Epithelial cell of prostate (primary cell): Measurements from ENCODE around the gene AFDN.

ENCODE experiments used
- DNase-seq: peaks from one replicate; pipeline ENCODE4 v3.0.0-alpha.2; 2011; ENCODE audit warnings: low read depth, low spot score
- H3K27ac ChIP-seq: fragments of 450-650 bp; 2 replicates; pipeline ENCODE4 v1.5.1; 2017; ENCODE audit warnings: mild to moderate bottlenecking

Gene AFDN

DNA sequence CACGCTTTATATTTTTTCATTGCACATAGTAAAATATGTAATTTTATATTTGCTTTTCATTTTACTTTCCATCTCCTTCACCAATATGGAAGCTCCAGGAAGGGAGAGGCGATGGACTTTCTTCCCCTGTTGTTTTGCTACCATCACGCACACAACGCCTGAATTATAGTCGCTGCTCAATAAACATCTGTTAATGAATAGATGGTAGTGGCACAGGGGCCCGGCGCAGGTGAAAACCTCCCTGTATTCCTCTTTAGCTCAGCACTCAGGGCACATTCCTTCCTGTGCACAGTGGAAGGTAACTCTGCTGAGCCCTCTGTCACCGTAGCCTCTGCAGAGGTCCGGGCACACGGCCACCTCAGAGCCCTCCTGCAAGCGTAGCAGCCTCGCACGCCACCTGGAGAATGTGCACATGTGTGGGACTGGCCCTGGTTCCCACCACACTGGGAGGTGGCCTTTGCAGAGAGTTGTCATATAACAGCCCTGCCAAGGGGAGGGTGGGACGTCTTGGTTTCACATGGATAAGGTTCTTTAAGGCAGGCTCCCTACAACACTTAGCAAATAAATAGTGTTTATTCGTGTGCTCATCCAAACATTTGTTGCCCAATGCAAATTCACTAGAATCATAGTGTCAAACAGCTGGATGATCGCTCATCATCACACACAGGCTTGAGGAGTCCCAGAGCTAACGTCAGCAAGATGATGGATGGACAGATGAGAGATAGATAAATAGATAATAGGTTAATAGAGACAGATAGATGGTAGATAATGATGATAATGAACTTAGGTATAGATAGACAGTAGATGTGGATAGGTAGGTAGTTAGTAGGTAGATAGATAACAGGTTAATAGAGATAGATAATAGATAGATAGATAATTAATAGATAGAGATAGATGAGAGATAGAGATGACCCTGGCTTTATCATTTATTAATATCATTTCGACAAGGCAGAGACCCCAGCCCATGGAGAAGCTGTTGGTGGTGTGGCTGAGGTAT is 32.3 kb upstream of the AFDN start:
- no peak overlapping the region for H3K27ac ChIP-seq
- no peak for DNase-seq

GRCh38 chr6:167795321-167795811 is 31.3 kb upstream of the AFDN start:
- H3K27ac ChIP-seq = no peak overlapping the region
- DNase-seq = no peak

DNA sequence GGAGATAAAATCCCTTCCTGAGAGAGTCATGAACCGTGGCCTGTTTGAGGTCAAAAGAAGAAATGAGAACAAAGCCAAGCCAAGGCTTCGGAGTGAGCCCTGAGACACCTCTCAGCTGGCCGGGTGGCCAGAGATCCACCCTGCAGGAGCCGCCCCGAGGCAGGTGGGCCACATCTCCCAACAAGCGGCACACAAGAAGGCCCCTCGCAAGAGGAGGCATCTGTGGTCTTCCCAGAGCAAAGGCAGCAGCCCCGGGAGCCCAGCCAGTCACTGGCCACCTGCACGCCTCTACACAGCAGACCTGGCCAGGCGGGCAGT is 30.9 kb upstream of the AFDN start:
- no peak for DNase-seq
- no peak overlapping the region for H3K27ac ChIP-seq

GRCh38 chr6:167796192-167796981 is 30.3 kb upstream of the AFDN start:
- no peak for DNase-seq
- no peak overlapping the region for H3K27ac ChIP-seq

DNA sequence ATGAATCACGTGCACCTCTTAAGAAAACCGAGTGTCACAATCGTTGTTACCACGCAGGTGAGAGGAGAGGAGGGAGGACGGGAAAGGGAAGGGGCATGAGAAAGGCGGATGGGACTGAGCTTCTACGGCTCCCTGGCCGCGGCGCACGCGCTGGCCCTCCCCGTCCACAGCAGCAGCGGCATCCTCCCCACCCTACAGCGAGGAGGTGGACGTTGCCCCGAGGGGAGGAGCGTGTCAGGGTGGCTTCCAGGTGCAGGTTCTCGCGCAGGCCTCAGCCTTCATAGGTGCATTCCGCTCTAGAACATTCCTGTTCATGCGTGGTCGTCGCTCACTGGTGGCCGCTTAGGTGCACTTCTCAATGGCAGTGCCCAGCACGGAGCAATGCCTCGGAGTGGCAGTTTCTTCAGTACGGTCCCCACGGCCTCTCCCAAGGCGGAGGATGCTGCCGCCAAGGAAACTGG is 29.7 kb upstream of the AFDN start:
- no peak for DNase-seq
- H3K27ac ChIP-seq = no peak overlapping the region

GRCh38 chr6:167797476-167798265 is 29.0 kb upstream of the AFDN start:
- H3K27ac ChIP-seq = no peak overlapping the region
- no peak for DNase-seq

DNA sequence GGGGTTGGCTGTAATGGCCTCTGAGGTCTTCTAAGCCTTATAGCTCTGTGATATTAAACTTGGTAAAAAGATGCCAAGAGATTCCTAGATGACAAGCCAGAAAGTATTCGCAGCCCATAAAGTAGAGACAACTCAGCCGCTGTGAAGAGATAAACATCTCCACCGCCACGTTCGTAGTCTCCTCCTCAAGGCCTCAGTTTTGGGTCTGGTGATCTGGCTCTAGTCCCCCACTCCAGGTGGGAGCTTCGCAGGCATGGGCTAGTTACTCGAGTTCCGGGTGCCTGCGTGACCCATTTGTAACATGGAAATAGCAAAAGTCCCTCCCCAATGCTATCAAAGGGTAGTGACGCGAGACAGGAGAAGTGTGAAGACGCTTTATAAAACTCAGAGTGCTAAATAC is 28.3 kb upstream of the AFDN start:
- H3K27ac ChIP-seq = no peak overlapping the region
- DNase-seq = no peak

DNA sequence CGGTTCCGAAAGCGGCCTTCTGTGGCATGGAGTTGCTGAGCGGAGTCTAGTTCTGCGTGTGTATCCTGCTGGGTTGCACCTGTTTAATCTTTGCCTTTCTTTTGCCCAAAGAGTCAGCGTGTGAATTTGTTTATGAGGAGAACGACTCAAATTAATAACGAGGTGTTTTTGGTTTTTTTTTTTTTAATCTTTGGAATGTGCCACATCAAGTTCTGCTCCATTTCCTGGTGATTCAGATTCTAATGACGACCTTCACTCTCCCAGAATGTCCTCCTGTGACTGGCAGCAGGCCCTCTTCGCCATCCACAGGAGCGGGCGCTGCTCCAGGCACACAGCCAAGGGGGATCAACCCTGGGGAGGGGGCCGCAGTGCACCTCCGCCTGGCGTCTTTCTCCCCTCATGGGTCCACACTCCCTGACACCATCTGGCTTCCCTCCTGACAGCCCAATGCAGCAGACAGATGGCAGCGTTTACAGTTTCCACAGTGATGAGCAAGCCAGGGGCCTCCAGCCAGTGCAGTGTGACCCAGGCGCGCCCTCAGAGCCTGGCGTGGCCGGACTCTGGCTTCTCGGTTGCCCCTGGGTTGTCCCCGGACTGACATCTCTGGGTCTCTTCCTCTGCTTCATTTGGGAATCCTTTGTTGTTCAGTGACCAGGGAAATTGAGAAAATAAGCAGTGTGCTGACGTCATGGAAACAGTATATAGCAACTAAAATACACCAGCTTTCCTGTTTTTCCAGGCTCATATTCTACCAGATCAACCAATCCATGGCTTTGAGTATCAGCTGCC is 27.5 kb upstream of the AFDN start:
- no peak for DNase-seq
- H3K27ac ChIP-seq = no peak overlapping the region

DNA sequence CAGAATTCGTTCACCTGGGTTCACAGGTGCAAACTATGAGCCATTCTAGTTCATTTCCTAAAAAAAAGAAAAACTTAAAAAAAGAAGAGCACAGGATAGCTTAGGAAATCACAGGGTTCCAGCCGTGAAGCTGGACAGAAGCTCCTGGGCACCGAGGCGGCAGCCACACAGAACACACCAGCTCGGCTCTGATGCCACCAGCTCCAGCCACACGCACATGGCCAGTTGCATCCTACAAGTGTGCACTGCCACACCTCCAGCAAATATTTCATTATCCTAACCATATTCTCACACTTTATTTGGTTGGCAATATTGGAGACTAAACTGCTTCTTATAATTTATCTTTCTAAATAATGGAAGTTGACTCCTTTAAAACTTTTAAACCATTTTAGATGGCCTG is 26.2 kb upstream of the AFDN start:
- H3K27ac ChIP-seq = no peak overlapping the region

DNA sequence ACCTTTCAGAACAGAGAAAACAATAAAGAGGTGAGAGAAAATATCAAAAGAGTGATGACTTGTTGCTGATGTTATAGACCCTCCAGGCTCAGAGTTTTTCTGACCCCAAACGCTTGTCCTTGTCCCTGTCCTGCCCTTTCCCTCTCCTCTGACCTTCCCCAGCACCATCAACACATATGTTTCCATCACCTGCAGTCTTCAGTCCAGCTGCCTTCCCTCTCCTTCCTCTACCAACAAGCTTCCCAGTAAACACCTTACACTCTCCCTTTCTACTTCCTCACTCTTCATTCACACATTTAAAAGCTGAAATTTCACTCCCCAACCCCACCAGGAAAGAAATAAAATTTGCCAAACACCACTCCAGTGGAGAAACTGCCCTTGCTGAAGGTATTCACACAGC is 25.4 kb upstream of the AFDN start:
- DNase-seq = no peak
- H3K27ac ChIP-seq = no peak overlapping the region

More for the DNA sequence above, 26.2 kb upstream of the AFDN start:
- DNase-seq = no peak

DNA sequence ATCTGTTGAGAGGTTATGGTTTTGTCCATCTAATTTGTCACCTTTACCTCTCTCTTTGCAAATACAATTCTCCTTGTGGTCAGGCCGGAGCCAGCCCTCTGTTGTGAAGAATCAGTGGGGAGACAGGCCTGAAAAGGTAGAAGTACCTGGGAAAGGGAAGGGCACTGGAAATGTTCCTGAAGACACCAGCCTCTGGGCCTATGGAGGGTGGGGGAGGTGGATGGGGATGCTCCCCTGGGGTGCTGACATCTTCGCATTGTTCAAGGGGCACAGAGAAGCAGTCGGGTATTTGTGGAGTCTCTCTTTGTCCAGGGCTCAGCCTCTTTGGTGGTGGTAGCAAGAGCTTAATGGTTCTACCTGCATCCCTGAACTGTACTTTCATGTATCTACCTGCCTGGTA is 24.4 kb upstream of the AFDN start:
- DNase-seq = no peak
- H3K27ac ChIP-seq = no peak overlapping the region

GRCh38 chr6:167803816-167804215 is 22.9 kb upstream of the AFDN start:
- H3K27ac ChIP-seq = no peak overlapping the region
- DNase-seq = no peak

DNA sequence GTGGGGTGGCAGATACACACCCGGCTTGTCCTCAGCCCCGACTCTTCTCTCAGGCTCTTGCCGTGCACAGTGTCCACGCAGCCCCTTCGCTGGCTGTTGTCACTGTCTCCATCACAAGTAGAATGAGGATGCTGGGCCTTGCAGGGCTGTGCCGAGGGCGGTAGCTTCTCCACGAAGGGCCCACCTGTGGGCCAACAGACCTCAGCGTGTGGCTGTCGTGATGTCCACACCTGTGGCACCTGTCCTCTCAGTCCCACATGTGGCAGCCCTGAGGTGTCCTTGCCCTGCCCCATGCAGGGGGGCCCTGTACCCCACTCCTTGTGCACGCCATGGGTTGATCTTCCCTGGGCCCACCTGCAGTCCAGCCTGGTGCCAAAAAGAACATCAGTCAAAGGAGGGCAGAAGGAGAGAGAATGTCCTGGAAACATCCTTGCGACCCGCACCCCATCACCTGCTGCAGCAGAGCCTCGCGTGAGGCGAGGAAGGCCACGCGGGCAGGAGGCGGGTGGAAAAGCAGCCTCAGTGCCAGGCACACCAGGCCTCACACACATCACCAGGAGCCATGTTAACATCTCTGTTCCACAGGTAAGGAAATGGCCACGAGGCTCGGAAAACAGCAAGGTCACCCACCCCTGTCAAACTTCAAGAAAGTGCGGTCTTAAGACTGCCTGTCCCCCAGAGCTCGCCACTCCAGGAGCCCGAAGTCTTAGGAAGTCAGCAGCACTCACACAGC is 22.3 kb upstream of the AFDN start:
- DNase-seq = no peak
- H3K27ac ChIP-seq = no peak overlapping the region

DNA sequence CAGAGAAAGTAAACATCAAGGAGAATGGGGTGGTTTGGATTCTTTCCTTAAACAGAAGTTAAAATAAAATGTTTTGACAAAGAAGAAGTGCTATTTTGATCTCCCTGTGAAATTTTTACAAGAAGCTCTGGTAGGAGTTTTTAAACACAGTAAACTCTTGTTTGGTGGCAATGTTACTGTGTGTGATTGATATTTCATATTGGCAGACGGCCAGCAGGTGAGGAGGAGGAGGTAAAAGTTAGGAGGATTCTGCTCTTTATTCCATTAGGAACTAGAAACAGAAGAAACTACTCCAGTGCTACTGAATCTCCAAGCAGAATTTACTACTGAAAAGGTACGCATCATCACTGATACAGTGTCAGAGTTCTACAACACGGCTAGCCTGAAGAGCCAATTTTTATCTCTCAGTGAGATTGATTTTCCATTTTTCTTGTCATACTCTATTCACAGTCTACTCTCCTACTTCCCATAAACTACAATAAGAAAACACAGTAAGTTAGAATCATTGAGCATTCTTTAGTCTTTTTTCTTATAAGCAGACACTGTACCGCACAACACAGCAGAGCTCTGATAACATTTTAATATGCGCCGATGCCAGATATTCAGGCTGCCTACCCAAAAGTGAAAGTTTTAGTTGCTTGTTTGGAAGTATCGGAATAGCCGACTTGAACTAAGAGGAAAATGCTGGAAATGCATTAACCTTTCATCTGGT is 21.2 kb upstream of the AFDN start:
- no peak overlapping the region for H3K27ac ChIP-seq
- DNase-seq = no peak

DNA sequence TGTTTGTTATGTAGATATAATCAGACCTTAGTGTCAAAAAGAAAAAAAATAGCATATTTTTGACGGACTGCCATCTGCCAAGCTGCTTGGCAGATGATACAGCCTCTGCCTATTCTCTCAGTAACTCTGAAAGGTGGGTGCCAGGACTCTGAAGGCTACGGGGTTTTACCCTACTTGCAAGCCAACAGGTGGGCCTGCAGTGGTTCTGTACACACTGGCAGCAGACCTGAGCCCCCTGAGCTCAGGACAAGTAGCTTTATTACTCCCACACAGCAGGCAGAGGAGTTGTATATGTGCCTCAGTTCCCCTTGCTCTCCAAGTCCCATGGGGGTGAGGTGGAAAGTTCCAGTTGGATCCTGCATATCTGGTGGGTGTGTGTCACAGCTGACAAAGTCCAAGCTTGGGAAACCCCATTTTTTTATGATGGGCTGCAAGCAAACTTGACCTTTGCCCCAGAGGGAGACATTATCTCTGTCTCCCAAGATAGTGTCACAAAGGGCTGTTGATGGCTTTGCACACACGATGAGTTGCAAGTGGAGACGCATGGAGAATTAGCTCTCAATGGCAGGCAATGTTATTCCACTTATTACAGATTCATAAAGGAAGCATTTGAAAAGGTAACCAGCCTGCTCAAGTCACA is 20.5 kb upstream of the AFDN start:
- DNase-seq = no peak
- no peak overlapping the region for H3K27ac ChIP-seq

DNA sequence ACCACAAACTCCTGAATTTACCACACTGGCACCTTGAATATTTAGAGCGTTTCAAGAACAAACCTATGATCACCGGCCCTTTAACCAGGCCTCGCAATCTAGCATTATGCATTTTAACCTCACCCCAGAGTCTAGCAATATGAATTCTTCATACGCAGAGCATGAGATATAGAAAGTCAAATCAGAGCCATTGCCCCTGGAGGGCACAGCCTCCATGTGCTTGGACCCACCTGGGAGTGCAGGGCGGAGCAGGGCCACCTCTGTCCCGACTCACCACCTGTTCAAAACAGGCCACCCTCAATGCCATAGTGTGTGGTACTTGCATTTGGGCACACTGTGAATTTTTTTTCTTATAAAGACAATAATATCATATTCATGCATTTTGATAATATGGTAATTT is 19.5 kb upstream of the AFDN start:
- no peak for DNase-seq
- H3K27ac ChIP-seq = no peak overlapping the region

DNA sequence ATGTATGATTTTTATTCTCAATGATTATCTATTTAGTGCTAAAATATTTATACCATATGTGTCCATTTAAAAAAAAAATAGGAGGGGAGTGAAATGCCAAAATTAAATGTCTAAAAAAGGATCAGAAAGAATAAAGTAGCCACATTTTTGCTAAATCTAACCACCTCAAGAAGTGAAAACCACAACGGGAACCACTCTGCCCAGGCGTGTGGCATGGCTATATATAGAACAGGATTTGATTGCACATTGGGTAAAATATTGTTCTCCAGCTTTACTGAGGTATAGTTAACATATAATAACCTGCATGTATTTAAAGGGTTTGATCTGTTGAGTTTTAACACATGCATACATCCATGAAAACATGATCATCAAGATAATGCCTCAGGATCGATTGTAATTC is 19.0 kb upstream of the AFDN start:
- no peak for DNase-seq
- no peak overlapping the region for H3K27ac ChIP-seq

- H3K27ac ChIP-seq = no peak overlapping the region
- DNase-seq = no peak
These were observed 15.7 kb upstream of the AFDN start for GRCh38 chr6:167811040-167811439.
